Mesothelial cell of epicardium (in vitro differentiated cells): ENCODE results near the gene RNF149. TPM values are rescaled to one million over a fixed set of nuclear protein-coding genes. Genes with fewer than 3 reads are reported as not detected.

ENCODE experiments used
- DNase-seq, 2 experiments: peaks; one replicate each; pipeline ENCODE4 v3.0.0; 2021; ENCODE audit warnings: low spot score in 2 of 2; ENCODE audit not compliant: unreplicated experiment in 2 of 2
- H3K27ac Mint-ChIP-seq: 2 replicates; pipeline ENCODE4 v1.8.0; 2021; ENCODE audit warnings: mixed read lengths
- H3K27me3 Mint-ChIP-seq: 2 replicates; pipeline ENCODE4 v1.8.0; 2021; ENCODE audit warnings: low read depth, mixed read lengths
- H3K36me3 Mint-ChIP-seq: 2 replicates; pipeline ENCODE4 v1.8.0; 2021; ENCODE audit warnings: mixed read lengths
- H3K4me1 Mint-ChIP-seq: 2 replicates; pipeline ENCODE4 v1.8.0; 2021; ENCODE audit warnings: mixed read lengths
- H3K4me3 Mint-ChIP-seq: 2 replicates; pipeline ENCODE4 v1.8.0; 2021; ENCODE audit warnings: mild to moderate bottlenecking, moderate library complexity, mixed read lengths
- H3K9me3 Mint-ChIP-seq: 2 replicates; pipeline ENCODE4 v1.8.0; 2021; ENCODE audit warnings: mixed read lengths
- total RNA-seq: library from RNA; stranded (reverse); gene quantifications from 3 replicates; pipeline ENCODE4 v1.2.1, GENCODE V29; 2021
- TF ChIP-seq, protein P1 (sequence below): fragments of 200-600 bp; sonication (generic); IDR thresholded peaks from one replicate; pipeline ENCODE4 v1.5.0; 2021; ENCODE audit warnings: antibody characterized with exemption; ENCODE audit not compliant: unreplicated experiment

RNF149 gene
- total RNA-seq, 1 donor from 2014 or later, result 57.6 TPM

DNA sequence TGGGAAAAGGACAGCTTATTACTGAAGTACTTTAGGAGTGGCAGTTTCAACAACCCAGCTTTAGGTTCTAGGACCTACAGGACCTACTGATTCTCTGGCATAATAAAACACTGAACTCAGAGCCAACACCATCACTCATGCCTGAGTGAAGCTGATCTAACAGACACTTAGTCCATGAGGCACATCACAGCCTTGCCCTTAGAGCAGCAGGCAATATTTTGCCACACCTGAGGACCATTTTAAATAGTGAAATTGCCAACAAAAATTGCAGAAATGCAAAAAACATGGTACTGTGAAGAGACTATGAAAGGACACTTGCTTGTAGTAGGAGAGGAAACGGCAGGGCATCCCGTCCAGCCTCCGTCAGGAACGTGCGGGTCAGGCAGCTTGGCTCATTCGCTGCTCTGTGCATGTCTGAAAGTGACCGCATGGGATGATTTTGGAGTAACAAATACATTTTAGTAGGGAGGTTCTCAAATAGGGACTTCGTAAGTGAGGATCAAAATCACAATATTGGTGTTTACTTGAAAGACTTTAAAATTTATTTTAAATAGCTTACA is 37.7 kb downstream of the RNF149 start:
- Mint-ChIP-seq H3K27ac (no peak overlapping the region), H3K27me3 (no peaks in the 10 kb centered on the region), H3K4me1 (no peaks in the 10 kb centered on the region), H3K36me3 (peaks cover 17% of the 10 kb centered on the region), H3K4me3 (no peak overlapping the region), H3K9me3 (no peaks in the 10 kb centered on the region)
- TF ChIP-seq, protein P1, sequence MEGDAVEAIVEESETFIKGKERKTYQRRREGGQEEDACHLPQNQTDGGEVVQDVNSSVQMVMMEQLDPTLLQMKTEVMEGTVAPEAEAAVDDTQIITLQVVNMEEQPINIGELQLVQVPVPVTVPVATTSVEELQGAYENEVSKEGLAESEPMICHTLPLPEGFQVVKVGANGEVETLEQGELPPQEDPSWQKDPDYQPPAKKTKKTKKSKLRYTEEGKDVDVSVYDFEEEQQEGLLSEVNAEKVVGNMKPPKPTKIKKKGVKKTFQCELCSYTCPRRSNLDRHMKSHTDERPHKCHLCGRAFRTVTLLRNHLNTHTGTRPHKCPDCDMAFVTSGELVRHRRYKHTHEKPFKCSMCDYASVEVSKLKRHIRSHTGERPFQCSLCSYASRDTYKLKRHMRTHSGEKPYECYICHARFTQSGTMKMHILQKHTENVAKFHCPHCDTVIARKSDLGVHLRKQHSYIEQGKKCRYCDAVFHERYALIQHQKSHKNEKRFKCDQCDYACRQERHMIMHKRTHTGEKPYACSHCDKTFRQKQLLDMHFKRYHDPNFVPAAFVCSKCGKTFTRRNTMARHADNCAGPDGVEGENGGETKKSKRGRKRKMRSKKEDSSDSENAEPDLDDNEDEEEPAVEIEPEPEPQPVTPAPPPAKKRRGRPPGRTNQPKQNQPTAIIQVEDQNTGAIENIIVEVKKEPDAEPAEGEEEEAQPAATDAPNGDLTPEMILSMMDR, result no peak
- DNase-seq, result no peak

DNA sequence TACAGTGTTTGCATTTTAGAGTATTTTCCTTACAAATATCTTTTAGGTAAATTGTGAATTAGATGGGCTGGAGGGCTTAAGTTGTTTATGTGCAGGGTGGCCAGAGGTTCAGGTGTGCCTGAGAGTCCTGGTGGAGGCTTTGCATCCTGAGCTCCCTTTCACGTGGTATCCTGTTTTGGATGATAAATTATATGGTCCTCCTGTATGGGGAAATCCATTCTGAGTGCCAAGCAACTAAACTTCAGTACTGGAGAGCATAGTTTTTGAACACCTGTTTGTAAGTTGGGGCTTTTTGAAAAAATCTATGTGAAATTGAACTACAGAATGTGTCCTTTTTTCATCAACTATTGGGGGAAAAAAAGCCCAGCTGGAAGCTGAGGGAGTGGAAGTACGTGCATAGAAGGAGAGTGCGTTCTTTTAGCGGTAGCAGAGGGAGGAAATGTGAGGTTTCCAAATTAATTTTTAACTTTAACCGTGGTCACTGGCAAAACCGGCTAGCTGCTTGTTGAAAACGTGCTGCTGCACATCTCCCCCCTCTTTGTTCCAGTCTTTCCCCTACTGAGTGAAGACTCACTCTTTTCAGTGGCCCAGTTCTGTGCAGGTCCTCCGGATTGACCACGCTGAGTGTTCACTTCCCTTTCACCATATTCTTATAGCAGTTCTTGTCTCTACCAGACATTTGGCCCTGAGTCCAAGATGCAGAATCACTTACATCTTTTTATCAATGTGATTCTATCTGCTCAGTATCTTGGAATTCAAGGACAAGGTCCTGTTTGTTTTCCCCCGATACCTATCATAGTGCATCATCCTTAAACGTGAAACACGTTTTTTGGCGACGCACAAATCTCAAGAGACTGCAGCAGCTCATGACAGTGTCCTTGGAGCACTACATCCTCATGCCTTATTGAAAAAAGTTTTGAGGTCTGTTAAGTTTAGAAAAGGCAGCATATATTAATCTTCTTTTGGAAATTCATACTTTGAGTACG is 40.5 kb downstream of the RNF149 start:
- no peak for DNase-seq
- H3K4me3 Mint-ChIP-seq, result no peak overlapping the region
- TF ChIP-seq, protein P1, result no peak
- H3K9me3 Mint-ChIP-seq, result no peaks in the 10 kb centered on the region
- H3K36me3 Mint-ChIP-seq, result peaks cover 24% of the 10 kb centered on the region
- peak overlapping the region; percentile 65 for H3K27ac Mint-ChIP-seq
- no peaks in the 10 kb centered on the region for H3K27me3 Mint-ChIP-seq
- no peaks in the 10 kb centered on the region for H3K4me1 Mint-ChIP-seq

DNA sequence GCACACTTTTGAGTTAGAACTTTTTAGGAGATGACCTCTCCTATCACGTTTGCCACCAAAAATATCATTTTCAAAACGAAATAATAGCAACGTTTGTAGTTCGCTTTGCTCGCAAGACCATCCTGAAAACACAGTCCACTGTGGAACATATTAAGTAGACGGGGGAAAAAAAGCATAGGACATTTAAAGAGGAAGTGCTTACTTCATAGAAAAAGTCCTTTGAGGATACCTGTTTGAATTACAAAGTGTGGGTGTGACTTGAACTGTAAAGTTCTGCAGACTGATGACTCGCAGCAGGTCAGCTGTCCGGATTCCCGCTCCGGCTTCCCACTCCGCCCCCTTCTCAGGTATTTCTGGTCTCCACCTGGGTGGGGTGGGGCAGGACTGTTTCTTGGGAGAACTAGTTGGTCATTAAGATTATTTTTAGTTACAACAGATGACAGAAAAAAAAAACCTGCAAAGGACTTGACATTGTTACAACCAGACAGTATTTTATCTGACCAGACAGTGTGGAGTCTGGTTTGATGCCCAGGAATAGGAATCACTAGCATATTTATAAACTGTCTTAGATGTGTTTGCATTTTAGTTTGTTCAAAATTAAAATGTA is 42.5 kb downstream of the RNF149 start:
- Mint-ChIP-seq H3K27ac (peak overlapping the region; percentile 61), H3K36me3 (peaks cover 28% of the 10 kb centered on the region), H3K4me3 (no peak overlapping the region), H3K27me3 (no peaks in the 10 kb centered on the region), H3K9me3 (no peaks in the 10 kb centered on the region), H3K4me1 (no peaks in the 10 kb centered on the region)
- TF ChIP-seq, protein P1, result no peak
- DNase-seq, result no peak

DNA sequence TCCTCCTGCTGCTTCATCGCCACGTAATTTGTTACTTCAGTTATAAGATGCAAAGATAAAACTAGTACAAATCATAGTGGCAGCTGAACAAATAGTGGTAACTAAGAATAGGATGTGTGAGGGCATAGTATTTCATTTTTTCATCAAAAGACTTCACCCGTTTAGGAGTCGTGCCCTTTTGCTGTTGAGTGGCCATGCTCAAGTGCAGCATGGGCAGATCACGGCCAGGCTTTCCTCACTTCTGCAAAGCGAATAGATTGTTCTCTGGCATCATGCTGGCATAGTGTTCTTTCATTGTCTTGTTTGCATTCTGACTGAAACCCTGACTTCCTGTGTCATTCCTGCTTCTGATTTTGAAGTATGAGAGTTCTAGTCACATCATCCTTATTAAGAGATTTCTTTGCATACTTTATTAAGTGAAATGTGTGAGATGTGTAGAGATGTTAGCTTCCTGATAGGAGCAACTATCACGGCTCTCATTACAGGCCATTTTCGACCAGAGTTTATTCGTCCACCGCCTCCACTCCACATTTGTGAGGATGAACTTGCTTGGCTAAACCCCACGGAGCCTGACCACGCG is 44.1 kb downstream of the RNF149 start:
- no peak for DNase-seq
- Mint-ChIP-seq H3K27ac (no peak overlapping the region), H3K4me3 (no peak overlapping the region), H3K4me1 (no peaks in the 10 kb centered on the region), H3K27me3 (no peaks in the 10 kb centered on the region), H3K36me3 (peaks cover 22% of the 10 kb centered on the region), H3K9me3 (no peaks in the 10 kb centered on the region)
- TF ChIP-seq, protein P1, result no peak

DNA sequence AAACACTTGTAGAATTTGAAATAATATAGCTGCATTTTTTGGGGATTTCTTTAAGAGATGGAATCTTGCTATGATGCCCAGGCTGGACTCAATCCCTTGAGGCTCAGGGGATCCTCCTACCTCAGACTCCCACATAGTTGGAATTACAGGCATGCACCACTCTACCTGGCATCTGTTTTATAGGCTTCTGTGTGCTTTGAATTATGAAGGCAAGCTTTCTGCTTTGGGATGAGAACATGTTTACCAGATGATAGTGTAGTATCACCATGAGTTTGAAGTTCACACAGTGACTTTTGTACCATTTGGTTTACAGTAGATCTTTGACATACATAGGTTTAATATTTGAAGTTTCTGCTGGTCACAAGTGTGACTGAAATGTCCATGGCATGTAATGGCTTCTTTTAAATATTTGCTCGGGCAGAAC is 45.1 kb downstream of the RNF149 start:
- H3K27me3 Mint-ChIP-seq, result no peaks in the 10 kb centered on the region
- H3K4me3 Mint-ChIP-seq, result no peak overlapping the region
- H3K9me3 Mint-ChIP-seq, result peaks cover 3% of the 10 kb centered on the region
- no peak for DNase-seq
- H3K4me1 Mint-ChIP-seq, result no peaks in the 10 kb centered on the region
- TF ChIP-seq, protein P1, result no peak
- H3K27ac Mint-ChIP-seq, result no peak overlapping the region
- peaks cover 31% of the 10 kb centered on the region for H3K36me3 Mint-ChIP-seq
